Measurements from ENCODE around the gene ADH7. TPM values are rescaled to one million over a fixed set of nuclear protein-coding genes. Genes with fewer than 3 reads are reported as not detected.

The ADH7 gene
- total and polyA plus RNA-seq, 9 of the 15 experiments (the other 6 are each of a cell fraction or from before 2014, with no cell fraction given) = not detected

- TF ChIP-seq ZNF766 (CRISPR knock-in tag; conservative IDR thresholded peaks at IDR 0.05) (no peak), SMC3 (conservative IDR thresholded peaks at IDR 0.05; ENCODE audit: insufficient read depth, low read depth, low read length) (peak; percentile 71), MBD1 (CRISPR knock-in tag; IDR thresholded peaks at IDR 0.05) (no peak), CREM (IDR thresholded peaks at IDR 0.05; ENCODE audit: low read depth) (peak; percentile 57; the same call in 1 of the 2 replicates), KLF16 (IDR thresholded peaks at IDR 0.05) (0 out of 2 replicates have a peak, but pooled peaks have one; percentile 11), ATF1 (CRISPR knock-in tag; IDR thresholded peaks at IDR 0.05) (no peak), ATF1 (tag; IDR thresholded peaks at IDR 0.05) (no peak), CBX3 (IDR thresholded peaks at IDR 0.05; ENCODE audit: borderline replicate concordance in 1 of 2, low read length in 2 of 2) (no peak), BRD9 (IDR thresholded peaks at IDR 0.05; ENCODE audit: low read depth, partially characterized antibody) (no peak)
- TF ChIP-seq, protein P1, sequence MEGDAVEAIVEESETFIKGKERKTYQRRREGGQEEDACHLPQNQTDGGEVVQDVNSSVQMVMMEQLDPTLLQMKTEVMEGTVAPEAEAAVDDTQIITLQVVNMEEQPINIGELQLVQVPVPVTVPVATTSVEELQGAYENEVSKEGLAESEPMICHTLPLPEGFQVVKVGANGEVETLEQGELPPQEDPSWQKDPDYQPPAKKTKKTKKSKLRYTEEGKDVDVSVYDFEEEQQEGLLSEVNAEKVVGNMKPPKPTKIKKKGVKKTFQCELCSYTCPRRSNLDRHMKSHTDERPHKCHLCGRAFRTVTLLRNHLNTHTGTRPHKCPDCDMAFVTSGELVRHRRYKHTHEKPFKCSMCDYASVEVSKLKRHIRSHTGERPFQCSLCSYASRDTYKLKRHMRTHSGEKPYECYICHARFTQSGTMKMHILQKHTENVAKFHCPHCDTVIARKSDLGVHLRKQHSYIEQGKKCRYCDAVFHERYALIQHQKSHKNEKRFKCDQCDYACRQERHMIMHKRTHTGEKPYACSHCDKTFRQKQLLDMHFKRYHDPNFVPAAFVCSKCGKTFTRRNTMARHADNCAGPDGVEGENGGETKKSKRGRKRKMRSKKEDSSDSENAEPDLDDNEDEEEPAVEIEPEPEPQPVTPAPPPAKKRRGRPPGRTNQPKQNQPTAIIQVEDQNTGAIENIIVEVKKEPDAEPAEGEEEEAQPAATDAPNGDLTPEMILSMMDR (IDR thresholded peaks at IDR 0.05 in 2 of 3, conservative IDR thresholded peaks at IDR 0.05 in 1 of 3; ENCODE audit: insufficient read depth in 2 of 3, low read depth in 1 of 3, low read length in 3 of 3) = peak; percentile 73 to 88 (median 82)
- TF ChIP-seq, protein P2, sequence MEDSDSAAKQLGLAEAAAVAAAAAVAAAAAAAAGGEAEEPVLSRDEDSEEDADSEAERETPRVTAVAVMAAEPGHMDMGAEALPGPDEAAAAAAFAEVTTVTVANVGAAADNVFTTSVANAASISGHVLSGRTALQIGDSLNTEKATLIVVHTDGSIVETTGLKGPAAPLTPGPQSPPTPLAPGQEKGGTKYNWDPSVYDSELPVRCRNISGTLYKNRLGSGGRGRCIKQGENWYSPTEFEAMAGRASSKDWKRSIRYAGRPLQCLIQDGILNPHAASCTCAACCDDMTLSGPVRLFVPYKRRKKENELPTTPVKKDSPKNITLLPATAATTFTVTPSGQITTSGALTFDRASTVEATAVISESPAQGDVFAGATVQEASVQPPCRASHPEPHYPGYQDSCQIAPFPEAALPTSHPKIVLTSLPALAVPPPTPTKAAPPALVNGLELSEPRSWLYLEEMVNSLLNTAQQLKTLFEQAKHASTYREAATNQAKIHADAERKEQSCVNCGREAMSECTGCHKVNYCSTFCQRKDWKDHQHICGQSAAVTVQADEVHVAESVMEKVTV (CRISPR knock-in tag; IDR thresholded peaks at IDR 0.05) = peak; percentile 87
These were observed 29.6 kb downstream of the ADH7 start (continued) for GRCh38 chr4:99405433-99406115.
